GM21737 (cell line): ENCODE data around the gene RADIL.
"Not testable (repeated sequence)": the region's sequence is repeated elsewhere in the genome, so short reads cannot be mapped to it uniquely, and the experiment has no call there.

Experiments
- ATAC-seq: cut with Tn5 transposase; IDR thresholded peaks from one replicate; pipeline ENCODE4 v1.9.1; 2021; ENCODE audit warnings: mild to moderate bottlenecking, moderate library complexity; ENCODE audit not compliant: unreplicated experiment

The RADIL gene

DNA sequence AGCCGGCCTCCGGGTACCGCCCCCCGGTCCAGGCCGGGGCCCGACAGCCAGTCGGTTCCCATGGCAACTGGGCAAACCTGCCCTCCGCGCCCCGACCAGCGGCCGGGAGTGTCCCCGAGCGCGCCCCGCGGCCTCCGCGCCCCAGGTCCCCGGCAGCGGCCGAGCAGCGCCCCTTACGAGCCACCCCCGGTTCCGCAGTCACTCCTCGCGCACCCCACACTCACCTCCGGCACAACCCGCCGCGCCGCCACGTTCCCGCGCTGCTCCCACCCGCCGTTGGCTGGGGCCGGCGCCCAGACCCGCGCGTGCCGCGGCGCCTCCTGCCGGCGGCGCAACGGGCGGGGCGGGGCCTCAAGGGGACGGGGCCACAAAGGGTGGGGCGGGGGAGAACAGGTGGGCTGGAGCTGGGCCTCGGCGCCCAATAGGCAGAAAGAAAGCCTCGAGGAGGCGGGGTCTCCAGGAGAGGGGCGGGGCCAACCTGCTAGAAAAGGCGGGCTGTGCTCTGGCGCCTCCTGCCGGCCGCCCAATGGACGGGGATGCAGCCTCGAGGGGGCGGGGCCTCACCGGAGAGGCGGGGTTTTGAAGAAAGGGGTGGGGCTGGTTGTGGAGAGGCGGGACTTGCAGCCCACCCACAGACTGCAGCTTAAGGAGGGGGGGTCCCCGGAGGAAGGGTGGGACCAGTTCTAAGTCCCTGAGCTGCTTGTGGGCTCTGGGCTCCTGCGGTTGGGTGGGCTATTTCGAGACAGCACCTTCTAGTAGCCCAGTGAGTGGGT is at the start of gene RADIL:
RADIL (minus strand) TSS at position 345 of the 773 bp plus-strand sequence. CDS start 5,577 bp downstream, outside the sequence.
- ATAC-seq = peak; percentile 84

GRCh38 chr7:4931943-4932342 is 48.4 kb upstream of the RADIL start:
- ATAC-seq = no peak

DNA sequence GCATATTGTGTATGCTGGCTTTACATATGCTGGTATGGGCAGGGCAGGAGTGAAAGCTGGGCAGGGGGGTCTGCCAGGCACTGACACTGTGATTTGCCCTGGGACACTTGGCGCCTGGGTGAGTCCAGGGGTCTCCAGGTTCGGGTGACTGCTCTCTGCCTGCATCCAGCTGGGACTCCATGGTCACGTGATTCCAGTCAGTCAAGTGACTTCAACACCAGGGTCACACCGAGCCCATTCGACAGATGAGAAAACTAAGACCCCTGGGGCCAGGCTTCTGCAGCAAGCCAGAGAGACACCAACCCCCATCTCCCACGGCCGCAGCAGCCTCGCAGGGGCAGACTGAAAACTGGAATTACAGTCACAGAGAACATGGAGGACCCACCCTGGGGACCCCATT is 45.5 kb upstream of the RADIL start:
- no peak for ATAC-seq

DNA sequence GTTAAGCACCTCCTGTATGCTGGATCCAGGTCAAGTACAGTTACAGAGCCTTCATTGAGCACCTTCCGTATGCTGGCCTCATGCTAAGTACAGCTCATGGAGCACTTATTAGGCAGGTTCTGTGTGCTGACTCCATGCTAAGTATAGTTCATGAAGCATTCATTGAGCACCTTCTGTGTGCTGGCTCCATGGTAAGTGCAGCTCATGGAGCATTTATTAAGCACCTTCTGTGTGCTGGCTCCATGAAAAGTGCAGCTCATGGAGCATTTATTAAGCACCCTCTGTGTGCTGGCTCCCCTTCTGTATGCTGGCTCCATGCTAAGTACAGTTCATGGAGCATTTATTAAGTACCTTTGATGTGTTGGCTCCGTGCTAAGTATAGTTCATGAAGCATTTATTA is 44.9 kb upstream of the RADIL start:
- ATAC-seq = no peak

- no peak for ATAC-seq
These were observed 36.7 kb upstream of the RADIL start for GRCh38 chr7:4919969-4920766.

- ATAC-seq = no peak
These were observed 32.6 kb upstream of the RADIL start for GRCh38 chr7:4916113-4916512.

DNA sequence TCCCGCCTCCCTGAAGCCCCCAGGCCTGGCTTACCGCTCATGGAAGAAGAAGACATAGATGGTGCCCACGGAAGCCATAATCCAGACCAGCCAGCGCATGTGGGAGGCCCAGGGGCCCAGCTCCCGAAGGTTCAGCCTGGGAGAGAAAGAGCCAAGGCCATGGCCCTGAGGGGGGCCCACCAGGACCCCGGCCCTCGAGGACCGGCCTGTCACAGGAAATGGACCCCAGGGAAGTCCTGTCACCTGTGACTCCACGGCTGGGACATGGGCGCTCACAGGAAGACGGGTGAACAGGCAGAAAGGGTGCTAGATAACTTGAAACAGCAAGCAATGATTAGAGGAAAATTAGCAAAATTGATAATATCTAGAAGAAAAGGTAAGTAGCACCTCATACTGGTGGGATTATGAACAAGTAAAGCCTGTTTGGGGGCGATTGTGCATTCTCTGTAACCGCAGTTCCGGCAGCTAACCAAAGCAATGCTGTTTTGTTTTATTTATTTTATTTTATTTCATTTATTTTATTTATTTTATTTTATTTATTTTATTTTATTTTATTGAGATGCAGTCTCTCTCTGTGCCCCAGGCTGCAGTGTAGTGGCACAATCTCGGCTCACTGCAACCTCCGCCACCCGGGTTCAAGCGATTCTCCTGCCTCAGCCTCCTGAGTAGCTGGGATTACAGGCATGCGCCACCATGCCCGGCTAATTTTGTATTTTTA is 27.8 kb upstream of the RADIL start:
- no peak for ATAC-seq

DNA sequence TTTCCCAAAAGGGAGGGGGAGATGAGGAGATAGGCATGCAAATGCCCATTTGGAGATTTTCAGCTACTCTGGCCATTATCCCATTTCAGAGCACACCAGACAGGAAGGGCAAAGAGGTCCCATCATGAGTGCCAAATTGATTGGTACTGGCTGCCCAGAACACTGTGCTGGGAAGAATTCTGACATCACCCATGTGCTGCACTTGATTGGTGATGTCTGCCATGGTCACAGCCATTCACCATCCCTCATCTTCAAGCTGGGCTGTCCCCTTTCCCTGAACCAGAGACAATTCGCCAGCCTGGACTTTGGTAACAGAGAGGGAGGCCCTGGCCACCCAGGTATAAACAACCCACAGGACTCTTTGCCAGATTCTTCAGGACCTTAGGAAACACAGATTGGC is 23.2 kb upstream of the RADIL start:
- ATAC-seq = no peak

DNA sequence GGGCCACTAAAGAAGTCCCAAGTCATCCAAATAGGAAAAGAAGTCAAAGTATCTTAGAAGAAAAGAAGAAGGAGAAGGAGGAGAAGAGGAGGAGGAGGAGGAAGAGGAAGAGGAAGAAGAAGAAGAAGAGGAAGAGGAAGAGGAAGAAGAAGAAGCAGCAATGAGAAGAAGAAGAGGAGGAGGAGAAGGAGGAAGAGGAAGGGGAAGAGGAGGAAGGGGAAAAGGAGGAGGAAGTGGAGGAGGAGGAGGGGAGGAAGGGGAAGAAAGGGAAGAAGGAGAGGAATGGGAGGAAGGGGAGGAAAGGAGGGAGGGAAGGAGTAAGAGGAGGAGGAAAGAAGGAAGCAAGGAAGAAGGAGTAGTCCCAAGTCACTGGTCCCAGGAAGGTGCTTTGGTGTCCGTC is 21.7 kb upstream of the RADIL start:
- no peak for ATAC-seq

GRCh38 chr7:4904346-4904745 is 20.8 kb upstream of the RADIL start:
- ATAC-seq = no peak

DNA sequence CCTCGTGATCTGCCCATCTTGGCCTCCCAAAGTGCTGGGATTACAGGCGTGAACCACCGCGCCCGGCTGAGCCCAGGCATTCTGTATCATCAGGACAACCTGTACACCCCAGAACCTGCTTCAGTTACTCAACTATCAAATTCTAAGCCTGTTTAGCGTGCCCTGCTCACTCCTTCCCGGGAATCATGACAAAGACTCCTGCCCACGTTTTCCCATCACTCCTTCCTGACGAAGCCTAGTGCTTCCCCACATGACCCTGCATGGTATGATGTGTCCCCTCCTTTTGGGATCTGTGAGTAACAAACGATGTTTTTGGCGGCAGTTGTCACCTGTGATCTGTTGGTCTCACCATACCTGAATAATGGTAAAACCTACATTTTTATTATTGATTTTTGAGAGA is 12.2 kb upstream of the RADIL start:
- ATAC-seq = no peak

GRCh38 chr7:4894482-4894881 is 11.0 kb upstream of the RADIL start:
- no peak for ATAC-seq

GRCh38 chr7:4893929-4894475 is 10.5 kb upstream of the RADIL start:
- no peak for ATAC-seq

- ATAC-seq = not testable (repeated sequence)
These were observed 9.7 kb upstream of the RADIL start for GRCh38 chr7:4893188-4893587.

GRCh38 chr7:4891522-4891921 is 8.0 kb upstream of the RADIL start:
- ATAC-seq = not testable (repeated sequence)

GRCh38 chr7:4889682-4890081 is 6.2 kb upstream of the RADIL start:
- no peak for ATAC-seq

DNA sequence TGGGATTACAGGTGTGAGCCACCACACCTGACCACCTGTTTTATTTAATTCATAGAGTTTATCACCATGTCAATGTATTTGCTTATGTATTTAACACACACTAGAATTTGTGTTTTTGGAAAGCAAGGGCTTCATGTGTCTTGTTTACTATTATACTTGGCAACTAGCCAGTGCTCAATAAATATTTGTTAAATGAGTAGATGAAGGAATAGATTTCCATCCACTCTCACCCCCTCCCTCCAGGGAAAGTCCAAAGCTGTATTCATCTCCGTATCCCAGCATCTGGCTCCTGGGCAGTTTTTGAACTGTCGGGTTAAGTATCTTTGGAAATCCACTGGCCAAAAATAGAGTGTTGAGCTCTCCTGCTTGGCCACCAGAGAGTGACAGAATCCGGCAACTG is 4.6 kb upstream of the RADIL start:
- no peak for ATAC-seq

- no peak for ATAC-seq
These were observed 3.2 kb upstream of the RADIL start for GRCh38 chr7:4886671-4887070.

DNA sequence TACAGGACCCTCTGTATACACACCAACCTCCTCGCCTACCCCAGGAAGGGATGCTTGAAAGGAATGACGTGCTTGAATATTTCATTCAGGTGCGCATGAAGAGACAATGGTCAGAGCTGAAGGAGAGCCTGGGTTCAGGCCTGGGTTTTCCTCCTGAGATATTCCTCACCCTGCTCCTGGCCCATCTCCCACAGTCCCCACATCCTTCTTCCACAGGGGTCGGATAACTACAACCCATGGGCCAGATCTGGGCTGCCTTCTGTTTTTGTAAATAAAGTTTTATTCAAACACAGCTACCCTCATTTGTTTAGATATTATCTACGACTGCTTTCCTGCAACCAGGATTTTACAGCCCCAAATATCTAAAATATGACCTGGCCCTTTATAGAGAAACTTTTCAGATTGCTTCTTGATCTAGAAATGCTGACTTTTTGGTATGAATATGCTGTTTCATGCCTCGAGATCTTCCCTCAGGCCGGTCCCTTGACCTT is 1.8 kb upstream of the RADIL start:
- no peak for ATAC-seq

- ATAC-seq = no peak
These were observed 648 bp upstream of the RADIL start for GRCh38 chr7:4884164-4884563.

GRCh38 chr7:4883033-4883371 is 514 bp downstream of the RADIL start:
- ATAC-seq = no peak
